GM18507 (cell line): ENCODE results near the gene LIMS2.

Source experiments
- DNase-seq: peaks from one replicate; pipeline ENCODE4 v3.0.0; 2011; ENCODE audit warnings: low read depth; ENCODE audit not compliant: insufficient read length; ENCODE audit errors: extremely low spot score
- FAIRE-seq: peaks from 2 replicates; lab custom pipeline; 2011; peaks lifted over from hg19 to GRCh38; lab: Jason Lieb, UNC

LIMS2 gene

GRCh38 chr2:127627740-127628571 is 47.4 kb downstream of the LIMS2 start:
- no peak for FAIRE-seq

DNA sequence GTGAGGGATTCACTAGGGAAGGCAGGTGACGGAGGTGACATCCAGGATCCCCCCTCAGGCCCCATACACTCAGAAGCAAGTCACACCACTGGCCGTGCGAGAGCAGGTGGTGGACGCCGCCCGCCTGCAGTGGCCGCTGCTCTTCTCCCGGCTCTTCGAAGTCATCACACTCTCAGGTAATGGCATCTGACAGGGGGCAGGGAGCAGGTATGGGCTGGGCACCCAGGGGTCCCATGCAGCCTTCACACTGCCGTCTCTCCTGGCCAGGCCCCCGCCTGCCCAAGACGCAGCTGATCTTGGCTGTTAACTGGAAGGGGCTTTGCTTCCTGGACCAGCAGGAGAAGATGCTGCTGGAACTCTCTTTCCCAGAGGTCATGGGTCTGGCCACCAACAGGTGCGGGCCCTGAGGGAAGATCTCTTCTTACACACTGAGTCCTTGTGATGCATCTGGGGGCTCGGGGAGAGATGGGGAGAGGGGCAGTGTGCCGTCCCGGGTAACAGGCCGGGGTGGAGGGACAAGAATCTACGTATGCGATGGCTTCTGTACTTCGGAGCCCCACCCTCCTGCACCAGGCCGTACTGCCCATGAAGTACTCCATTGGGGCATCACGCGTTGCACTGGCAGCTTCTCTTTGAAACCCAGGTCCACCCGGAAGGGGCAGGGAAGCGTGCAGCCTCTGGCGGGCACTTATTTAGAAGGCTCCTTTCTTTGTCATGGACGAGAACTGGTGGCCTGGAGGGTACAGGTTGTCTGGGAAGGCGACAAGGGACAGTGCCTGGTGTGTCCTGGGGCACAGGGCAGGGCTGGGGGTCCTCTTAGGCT is 48.2 kb downstream of the LIMS2 start:
- DNase-seq, result no peak
- no peak for FAIRE-seq

More at GRCh38 chr2:127627740-127628571, 47.4 kb downstream of the LIMS2 start:
- no peak for DNase-seq

DNA sequence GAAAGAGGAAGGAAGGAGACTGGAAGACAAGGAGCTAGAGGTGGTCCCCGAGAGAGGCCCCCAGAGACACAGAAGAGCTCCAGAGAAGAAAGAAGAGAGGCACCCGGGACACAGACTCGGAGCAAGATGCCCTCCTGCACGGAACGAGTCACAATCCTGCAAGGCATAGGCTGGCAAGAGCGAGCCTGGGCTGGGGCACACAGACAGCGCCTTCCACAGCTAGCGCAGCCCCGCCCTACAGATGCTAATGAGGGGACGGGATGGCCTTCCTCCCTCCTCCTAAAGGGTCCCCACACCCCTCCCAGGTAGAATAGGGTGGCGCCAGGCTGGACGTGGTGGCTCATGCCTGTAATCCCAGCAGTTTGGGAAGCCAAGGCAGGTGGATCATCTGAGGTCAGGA is 49.2 kb downstream of the LIMS2 start:
- no peak for DNase-seq
- no peak for FAIRE-seq

DNA sequence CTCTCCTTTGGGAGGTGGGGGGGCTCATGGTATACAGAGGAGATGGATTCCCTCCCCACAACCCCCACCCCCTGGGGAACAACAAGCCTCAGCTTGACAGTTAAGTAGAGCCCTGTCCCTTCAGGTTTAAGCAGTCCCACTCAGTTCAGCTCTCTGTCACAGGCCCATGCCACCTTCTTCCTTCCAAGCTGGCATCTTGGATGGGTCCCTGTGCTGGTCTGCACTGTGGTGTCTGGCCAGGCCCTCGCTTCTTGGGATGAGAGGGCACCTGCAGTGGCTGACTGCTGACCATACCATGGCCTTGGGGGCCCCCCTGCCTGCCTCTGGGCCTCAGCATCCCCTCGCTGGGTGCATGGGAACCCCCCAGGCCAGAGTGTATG is 49.8 kb downstream of the LIMS2 start:
- DNase-seq (no peak), FAIRE-seq (no peak)

DNA sequence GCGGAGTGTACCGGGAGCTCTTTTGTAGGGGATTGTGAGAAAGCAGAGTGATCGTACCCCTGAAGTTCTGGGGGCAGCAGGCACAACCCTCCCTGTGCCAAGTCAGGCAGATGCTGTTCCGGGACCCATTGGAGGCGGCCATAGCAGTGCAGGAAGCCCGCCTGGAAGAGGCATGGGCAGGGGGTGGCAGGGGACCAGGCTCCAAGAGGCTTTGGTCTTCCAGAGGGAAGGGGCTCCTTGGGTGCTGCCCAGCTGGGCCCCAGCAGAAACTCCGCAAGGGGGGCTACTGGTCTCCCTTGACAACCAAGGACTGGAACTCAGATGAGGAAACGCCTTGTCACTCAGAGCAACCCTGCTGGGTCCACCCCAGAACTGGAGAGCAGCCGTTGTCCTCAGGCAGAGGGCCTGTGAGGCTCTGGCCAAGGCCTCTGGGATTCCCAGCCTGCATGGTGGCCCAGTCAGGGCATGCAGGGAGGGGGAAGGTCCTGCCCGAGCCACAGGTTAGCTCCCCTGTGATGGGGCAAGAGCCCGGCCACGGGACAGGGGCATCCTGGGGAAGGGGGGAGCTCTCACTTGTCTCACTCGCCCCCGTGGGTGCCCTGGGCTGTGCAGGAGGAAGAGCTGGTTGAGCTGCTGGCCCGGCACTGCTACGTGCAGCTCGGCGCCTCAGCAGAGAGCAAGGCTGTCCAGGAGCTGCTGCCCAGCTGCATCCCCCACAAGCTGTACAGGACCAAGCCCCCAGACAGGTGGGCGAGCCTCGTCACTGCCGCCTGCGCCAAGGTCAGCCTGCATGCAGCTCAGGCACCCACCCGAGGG is 50.4 kb downstream of the LIMS2 start:
- FAIRE-seq, result no peak
- DNase-seq, result no peak

DNA sequence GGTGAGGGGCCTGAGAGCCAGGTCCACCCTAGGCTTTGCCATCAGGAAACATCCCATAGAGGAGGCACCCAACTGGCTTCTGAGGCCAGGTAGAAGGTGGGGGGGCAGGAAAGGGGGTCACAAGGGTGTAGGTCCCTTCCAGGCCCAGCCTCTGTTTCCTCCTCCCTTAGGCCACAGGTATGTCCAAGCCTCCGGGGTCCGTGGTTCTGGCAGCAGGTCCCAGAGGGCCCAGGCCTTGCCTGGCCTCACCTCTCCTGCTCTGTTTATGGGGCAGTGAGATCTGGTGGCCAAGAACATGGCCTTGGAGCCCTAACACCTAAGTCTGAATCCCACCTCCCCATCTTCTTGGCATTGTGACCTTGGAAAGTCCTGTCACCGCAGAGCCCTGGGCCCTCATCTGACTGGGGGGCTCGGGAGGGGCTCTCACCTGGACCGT is 51.0 kb downstream of the LIMS2 start:
- DNase-seq (no peak), FAIRE-seq (no peak)

GRCh38 chr2:127623388-127624319 is 51.7 kb downstream of the LIMS2 start:
- no peak for FAIRE-seq
- no peak for DNase-seq

GRCh38 chr2:127622561-127623387 is 52.6 kb downstream of the LIMS2 start:
- DNase-seq (no peak), FAIRE-seq (no peak)

- FAIRE-seq, result no peak
- no peak for DNase-seq
These were observed 53.3 kb downstream of the LIMS2 start for GRCh38 chr2:127621981-127622431.

DNA sequence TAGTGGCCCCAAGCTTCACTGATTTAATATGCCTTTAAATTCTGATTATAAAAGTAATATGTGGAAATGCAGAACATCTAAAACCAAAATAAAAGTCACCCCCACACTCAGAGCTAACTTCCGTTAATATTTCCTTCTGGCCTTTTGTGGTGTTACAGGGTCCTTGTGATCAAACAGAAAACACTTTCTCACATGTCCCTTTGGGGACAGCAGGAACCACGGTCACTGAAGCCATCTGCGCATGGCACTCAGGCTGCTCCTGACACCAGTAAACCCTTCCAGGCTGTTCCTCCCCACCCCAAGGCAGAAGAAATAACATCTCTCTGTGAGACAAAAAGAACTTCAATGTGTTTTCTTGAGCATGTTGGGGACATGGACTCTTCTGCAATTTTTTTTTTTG is 54.5 kb downstream of the LIMS2 start:
- FAIRE-seq (peak; percentile 63), DNase-seq (no peak)

GRCh38 chr2:127619877-127620705 is 55.2 kb downstream of the LIMS2 start:
- no peak for DNase-seq

DNA sequence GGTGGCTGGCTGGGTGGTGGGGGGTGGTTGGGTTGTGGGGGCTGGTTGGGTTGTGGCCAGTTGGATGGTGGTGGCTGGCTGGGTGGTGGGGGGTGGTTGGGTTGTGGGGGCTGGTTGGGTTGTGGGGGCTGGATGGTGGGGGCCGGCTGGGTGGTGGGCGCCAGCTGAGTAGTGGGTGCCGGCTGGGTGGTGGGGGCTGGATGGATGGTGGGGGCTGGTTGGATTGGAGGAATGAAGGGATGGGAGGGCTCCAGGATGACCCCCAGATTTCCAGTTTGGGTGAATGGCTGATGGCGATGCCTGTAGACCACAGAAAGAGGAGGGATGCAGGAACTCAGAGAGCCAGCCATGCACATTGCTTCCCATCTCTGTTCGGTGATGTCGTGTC is 56.1 kb downstream of the LIMS2 start:
- FAIRE-seq (no peak), DNase-seq (no peak)

More at GRCh38 chr2:127619877-127620705, 55.2 kb downstream of the LIMS2 start:
- FAIRE-seq, result no peak

- DNase-seq (no peak), FAIRE-seq (no peak)
These were observed 56.7 kb downstream of the LIMS2 start for GRCh38 chr2:127618551-127619202.

- FAIRE-seq (no peak), DNase-seq (no peak)
These were observed 59.7 kb downstream of the LIMS2 start for GRCh38 chr2:127615511-127616166.

DNA sequence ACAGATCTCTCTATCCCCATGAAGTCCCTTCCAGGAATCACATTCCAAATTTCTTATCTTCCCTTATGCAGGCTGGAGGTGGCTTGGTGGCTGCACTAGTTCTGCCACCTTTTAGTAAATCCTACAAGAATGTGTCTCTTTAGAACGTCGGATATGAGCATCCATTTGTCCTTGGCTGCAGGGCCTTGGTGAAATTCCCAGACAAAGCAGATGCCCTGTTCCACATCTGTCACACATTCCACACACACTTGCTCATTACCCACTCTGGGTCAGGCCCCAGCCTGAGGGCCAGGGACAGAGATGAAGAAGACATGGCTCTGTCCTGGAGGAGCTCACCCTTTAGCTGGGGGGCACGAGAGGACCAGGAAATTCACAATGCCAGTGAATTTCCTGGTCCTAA is 60.6 kb downstream of the LIMS2 start:
- no peak for DNase-seq
- no peak for FAIRE-seq

- DNase-seq (no peak), FAIRE-seq (no peak)
These were observed 61.1 kb downstream of the LIMS2 start for GRCh38 chr2:127614246-127614645.
